GM21786 (cell line): ENCODE data around the gene FUT9.

Source experiments
- ATAC-seq: cut with Tn5 transposase; IDR thresholded peaks from one replicate; pipeline ENCODE4 v1.9.1; 2021; ENCODE audit not compliant: unreplicated experiment

The FUT9 gene

GRCh38 chr6:96015518-96016333, at the start of gene FUT9:
Gene FUT9, plus strand, starts transcription at chr6:96015974. Its CDS starts 187,182 bp downstream, at chr6:96203156.
- ATAC-seq = no peak

GRCh38 chr6:95967594-95967993, 48.2 kb upstream of the FUT9 start:
- no peak for ATAC-seq

DNA sequence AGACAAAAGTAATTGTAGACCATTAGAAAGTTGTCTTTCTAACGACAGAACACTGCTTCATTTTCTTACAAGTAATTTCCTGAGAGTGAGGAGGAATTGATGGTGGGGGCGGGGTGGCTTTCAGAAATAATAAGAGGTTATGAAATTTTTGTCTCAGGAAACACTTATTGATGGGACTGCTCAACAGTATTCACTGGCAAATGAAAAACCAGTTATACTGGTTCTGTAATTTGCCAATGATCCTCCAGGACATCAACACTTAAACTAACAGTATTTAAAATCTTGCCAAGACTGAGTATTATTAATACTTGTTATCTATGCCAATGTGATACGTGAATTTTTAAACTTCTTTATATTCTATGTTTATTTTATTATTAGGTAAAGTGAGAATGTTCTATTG, 41.8 kb upstream of the FUT9 start:
- no peak for ATAC-seq

- no peak for ATAC-seq
Observed at GRCh38 chr6:95978230-95978629, 37.5 kb upstream of the FUT9 start.

DNA sequence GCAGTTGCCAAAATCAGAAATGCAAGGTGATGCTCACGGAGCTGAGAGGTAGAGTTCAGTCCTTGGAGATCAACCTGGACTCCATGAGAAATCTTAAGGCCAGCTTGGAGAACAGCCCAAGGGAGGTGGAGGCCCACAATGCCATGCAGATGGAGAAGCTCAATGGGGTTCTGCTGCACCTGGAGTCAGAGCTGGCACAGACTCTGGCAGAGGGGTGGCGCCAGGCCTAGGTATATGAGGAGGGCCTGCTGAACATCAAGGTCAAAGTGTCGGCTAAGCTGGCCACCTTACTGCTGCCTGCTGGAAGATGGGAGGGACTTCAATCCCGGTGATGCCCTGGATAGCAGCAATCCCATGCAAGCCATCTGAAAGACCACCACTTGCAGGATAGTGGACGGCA, 23.9 kb upstream of the FUT9 start:
- ATAC-seq = no peak

- ATAC-seq = no peak
Observed at GRCh38 chr6:95994151-95994550, 21.6 kb upstream of the FUT9 start.

DNA sequence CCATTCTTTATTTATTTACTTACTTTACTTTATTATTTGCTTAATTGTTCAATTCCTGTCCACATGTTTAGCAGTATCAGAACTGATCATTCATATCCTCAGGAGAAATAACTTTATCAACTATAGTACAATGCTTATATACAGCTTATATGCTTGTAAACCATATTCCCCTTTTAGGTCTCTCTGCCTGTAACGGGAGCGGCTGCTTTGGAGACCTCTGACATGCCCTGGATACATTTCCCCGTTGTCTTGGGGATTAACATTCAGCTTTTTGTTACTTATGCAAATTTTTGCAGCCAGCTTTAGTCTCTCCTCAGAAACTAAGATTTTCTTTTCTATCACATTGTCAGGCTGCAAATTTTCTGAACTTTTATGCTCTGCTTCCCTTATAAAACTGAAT, 17.6 kb upstream of the FUT9 start:
- no peak for ATAC-seq

DNA sequence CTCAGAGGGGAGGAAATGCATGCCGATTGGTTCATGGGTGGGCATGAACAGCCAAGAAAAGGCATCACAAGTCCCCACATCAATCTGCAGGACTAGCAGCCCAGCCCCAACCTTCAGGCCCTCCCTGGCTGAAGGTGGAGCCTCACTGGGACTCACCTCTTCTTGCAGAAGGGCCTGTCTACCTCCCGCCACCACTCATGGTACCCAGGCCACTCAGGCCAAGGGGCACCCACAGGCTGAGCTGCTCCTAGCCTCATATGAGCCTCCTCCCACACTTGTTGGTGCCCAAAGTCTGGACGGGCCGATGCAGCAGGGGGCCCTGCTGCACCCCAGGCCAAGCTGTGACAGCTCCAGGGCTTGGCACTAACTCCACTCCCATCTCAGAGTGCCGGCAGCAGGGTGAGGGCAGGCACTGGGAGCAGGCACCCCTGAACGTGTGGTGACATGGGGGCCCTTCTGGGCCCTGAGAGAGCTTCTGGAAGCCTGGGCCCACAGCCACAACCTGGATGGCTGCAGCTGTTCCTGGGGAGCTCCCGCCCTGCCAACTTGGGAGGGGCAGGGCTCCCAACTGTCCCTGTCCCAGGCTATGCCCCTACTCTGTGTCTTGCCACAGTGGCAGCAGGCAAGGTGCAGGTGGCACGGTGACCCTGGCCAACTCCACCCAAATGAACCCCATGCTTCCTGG, 13.7 kb upstream of the FUT9 start:
- no peak for ATAC-seq

GRCh38 chr6:96002576-96002910, 13.2 kb upstream of the FUT9 start:
- ATAC-seq = no peak

GRCh38 chr6:96002912-96003311, 12.9 kb upstream of the FUT9 start:
- no peak for ATAC-seq

- ATAC-seq = no peak
Observed at GRCh38 chr6:96007663-96008062, 8.1 kb upstream of the FUT9 start.

DNA sequence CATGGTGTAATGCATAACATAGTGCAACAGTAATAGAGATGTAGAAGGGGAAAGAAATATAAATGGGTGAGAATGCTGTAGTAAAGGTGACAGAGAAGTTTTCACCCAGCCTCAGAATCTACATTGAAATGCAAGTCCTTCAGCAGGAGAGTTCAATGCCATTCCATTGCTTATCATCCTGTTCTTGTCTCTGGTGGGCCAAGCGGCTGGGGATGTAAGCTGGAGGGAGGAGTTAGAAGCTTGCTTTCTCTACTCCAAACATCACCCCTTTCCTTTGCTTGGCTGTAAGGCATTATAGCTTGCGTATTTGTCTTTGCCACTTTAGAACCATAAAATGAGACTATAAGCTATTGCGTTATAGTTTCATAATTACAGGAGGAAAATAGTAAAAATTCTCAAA, 2.2 kb upstream of the FUT9 start:
- ATAC-seq = no peak

- ATAC-seq = no peak
Observed at GRCh38 chr6:96014846-96015517, 792 bp upstream of the FUT9 start.

- ATAC-seq = no peak
Observed at GRCh38 chr6:96016334-96017069, 728 bp downstream of the FUT9 start.

DNA sequence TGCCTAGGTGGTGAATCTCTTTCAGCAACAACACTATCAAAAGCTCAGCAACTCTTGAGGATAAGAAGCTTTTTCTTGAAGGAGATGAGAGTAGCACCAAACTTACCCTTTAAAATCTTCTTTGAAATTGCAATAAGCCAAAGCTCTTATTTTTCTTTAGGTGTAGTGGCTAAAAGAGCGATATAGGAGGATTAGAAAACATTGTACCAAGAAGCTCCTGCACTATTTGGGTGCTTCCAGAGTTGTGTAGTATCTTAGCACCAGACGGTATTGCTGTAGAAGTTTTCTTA, 1.2 kb downstream of the FUT9 start:
- ATAC-seq = no peak

- no peak for ATAC-seq
Observed at GRCh38 chr6:96022225-96022624, 6.5 kb downstream of the FUT9 start.

DNA sequence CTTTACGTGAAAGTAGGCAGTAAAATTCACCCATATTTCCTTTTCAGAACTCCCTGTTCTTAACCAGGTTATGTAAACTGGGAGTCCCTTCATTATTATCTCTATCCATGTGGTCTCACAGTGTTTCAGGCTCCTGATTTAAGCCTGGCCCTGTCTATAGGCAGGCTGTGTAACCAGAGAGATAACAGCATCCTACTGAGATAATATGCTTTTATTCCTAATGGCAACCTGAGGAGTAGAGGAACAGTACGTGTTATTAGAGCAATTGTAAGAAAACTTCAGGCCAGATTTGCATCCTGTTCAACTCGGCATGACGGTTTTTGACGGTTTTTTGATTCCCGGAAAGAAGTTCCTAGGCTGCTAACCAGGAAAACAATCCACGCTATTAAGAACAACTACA, 16.9 kb downstream of the FUT9 start:
- no peak for ATAC-seq

DNA sequence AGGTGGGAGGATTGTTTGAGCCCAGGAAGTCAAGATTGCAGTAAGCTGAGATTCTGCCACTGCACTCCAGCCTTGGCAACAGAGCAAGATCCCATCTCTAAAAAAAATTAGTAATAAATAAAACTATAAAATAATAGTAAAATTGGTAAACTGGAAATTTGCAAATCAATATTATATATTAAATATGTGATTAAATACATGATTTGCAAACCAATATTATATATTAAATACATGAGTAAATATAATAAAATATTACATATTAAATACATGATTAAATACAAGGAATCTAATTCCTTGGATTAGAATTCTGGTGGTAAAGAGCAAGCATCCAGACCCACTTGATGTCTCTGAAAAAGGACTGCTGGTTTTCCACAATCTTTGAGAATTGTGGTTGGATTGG, 35.8 kb downstream of the FUT9 start:
- no peak for ATAC-seq

DNA sequence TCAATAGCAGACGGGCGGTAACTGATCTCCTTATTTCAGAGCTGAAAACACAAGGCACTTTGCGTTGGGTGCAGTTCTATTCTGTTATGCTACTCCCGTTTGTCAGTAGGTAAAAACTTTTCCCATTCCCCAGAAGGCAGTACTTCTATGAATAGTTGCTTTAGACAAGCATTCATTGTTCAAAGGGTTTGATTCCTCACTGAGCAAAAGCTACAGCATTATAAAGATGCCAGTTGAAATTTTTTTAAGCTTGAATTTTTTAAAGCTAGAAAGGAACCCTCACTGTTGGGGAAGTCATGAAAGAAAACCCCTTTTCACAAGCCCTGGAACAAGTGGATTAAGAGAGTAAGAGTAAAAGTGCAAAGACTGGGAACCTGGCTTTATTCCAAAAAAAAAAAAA, 42.3 kb downstream of the FUT9 start:
- ATAC-seq = no peak

- ATAC-seq = no peak
Observed at GRCh38 chr6:96059586-96059985, 43.8 kb downstream of the FUT9 start.

- ATAC-seq = no peak
Observed at GRCh38 chr6:96060249-96060648, 44.5 kb downstream of the FUT9 start.

DNA sequence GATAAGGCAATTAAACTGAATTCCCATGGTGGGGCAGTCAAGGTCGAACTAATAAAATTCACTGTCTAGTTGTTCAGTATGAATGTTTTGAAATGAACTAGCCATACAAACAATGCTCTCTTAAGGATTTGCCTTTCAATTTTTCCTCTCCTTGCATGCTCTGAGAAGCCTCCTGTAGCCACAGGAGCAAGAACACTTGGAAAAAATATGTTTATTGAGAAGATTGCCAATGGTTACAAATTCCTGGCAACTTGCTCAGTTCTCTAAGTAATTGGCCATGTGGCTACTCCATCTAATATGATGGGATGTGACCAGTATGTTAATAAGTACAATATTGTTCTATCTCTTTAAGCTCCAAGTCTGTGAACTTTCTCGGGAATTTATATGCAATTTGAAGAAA, 49.4 kb downstream of the FUT9 start:
- ATAC-seq = no peak
